GM12873 (cell line): ENCODE measurements around the gene RNF125.

ENCODE experiments used
- CTCF ChIP-seq: IDR thresholded peaks from 2 replicates; pipeline ENCODE4 v1.5.1; 2012; ENCODE audit warnings: low read depth, mild to moderate bottlenecking, moderate library complexity, low read length, control low read depth; ENCODE audit not compliant: insufficient read depth; ENCODE audit errors: missing control alignments

Gene RNF125

GRCh38 chr18:32122039-32122438 lies 103.4 kb downstream of the RNF125 start:
- no peak for TF ChIP-seq CTCF
